Lower leg skin (tissue), 4 donors: ENCODE measurements around the gene NUPR1. TPM values are rescaled to one million over a fixed set of nuclear protein-coding genes. Genes with fewer than 3 reads are reported as not detected.

Experiments
- DNase-seq, 2 donors: peaks; one replicate each; pipeline ENCODE4 v3.0.0-alpha.2; 2019; ENCODE audit warnings: low spot score in 2 of 2
- H3K4me3 ChIP-seq: fragments of 200-600 bp; sonication (generic); 2 replicates; pipeline ENCODE4 v1.5.1; 2017; ENCODE audit warnings: mild to moderate bottlenecking, low read depth; ENCODE audit not compliant: poor library complexity, severe bottlenecking
- POLR2A ChIP-seq, 2 donors: fragments of 450-650 bp; IDR thresholded peaks; one replicate each; pipeline ENCODE4 v1.6.1; 2016 to 2017; ENCODE audit warnings: antibody characterized with exemption in 2 of 2, mild to moderate bottlenecking in 1 of 2, moderate library complexity in 1 of 2
- WGBS, 2 donors: methylation state at CpG; one replicate each; pipeline ENCODE4 v1.1.5; 2018; 5-methylcytosine and 5-hydroxymethylcytosine counted together
- intact Hi-C: fragments of 100-400 bp; cut with DNase I; formaldehyde crosslinking; loops from one replicate; pipeline ENCODE4 v1.15.0; 2023; ENCODE audit warnings: low total_unique reads
- total RNA-seq, 4 donors: library from RNA; depleted of rRNA; stranded (reverse); fragments of >200 nt; gene quantifications; one replicate each; pipeline ENCODE4 v1.1.0, GENCODE V29; 2016
- TF ChIP-seq, protein P1 (sequence below), 3 donors: fragments of 450-650 bp; IDR thresholded peaks; one replicate each; pipeline ENCODE4 v1.5.1; 2016; ENCODE audit warnings: antibody characterized with exemption in 3 of 3, mild to moderate bottlenecking in 3 of 3, moderate library complexity in 2 of 3

The NUPR1 gene
- total RNA-seq = 100 to 1,000 TPM in 2 of 4 donors, 10 to 100 TPM in 2; 52.4 to 275 (median 140) TPM

GRCh38 chr16:28538733-28539596, at the start of gene NUPR1:
TSS of gene NUPR1 (minus strand) at chr16:28538974. CDS start at chr16:28538907, 67 bp downstream.
- intact Hi-C loops = no loop called here
- peak; percentile 98 to 99 for DNase-seq

GRCh38 chr16:28587386-28587785, 48.6 kb upstream of the NUPR1 start:
- 70 to 76% methylated on average over 8 of the region's 8 CpGs for WGBS, 2 donors
- intact Hi-C loops = no loop called here
- no peak overlapping the region for H3K4me3 ChIP-seq
- DNase-seq = no peak
- TF ChIP-seq, protein P1, sequence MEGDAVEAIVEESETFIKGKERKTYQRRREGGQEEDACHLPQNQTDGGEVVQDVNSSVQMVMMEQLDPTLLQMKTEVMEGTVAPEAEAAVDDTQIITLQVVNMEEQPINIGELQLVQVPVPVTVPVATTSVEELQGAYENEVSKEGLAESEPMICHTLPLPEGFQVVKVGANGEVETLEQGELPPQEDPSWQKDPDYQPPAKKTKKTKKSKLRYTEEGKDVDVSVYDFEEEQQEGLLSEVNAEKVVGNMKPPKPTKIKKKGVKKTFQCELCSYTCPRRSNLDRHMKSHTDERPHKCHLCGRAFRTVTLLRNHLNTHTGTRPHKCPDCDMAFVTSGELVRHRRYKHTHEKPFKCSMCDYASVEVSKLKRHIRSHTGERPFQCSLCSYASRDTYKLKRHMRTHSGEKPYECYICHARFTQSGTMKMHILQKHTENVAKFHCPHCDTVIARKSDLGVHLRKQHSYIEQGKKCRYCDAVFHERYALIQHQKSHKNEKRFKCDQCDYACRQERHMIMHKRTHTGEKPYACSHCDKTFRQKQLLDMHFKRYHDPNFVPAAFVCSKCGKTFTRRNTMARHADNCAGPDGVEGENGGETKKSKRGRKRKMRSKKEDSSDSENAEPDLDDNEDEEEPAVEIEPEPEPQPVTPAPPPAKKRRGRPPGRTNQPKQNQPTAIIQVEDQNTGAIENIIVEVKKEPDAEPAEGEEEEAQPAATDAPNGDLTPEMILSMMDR (IDR thresholded peaks at IDR 0.05) = no peak
- no peak for TF ChIP-seq POLR2A (IDR thresholded peaks at IDR 0.05)

More at GRCh38 chr16:28538733-28539596, at the start of gene NUPR1:
- peak within 1 kb of the TSS; percentile 41 for H3K4me3 ChIP-seq
- TF ChIP-seq POLR2A (IDR thresholded peaks at IDR 0.05) = peak in 1 of 2 donors; percentile 34
- TF ChIP-seq, protein P1 (IDR thresholded peaks at IDR 0.05) = no peak
- WGBS, 2 donors = 19 to 23% methylated on average over 22 of the region's 22 CpGs

DNA sequence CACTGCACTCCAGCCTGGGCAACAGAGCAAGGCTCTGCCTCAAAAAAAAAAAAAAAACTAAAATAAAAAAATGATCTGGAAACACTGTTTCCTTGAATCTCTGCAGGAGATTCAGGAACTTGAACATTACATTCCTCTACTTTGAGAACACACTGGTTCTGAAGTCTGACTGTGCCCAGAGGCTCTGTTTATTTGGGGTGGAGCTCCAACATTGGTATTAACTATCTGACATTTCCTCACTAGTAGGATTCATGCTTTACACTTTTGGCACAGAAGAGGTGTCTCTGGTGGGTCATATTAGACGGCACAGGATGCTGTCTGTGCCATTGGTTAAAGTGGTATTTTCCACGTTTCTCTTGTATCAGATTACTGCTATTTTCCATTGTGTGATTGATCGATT, 47.7 kb upstream of the NUPR1 start:
- 82 to 89% methylated on average over 3 of the region's 3 CpGs for WGBS, 2 donors
- H3K4me3 ChIP-seq = no peak overlapping the region
- DNase-seq = no peak
- TF ChIP-seq POLR2A (IDR thresholded peaks at IDR 0.05) = no peak
- TF ChIP-seq, protein P1 (IDR thresholded peaks at IDR 0.05) = no peak
- intact Hi-C loops = no loop called here

GRCh38 chr16:28585674-28586073, 46.9 kb upstream of the NUPR1 start:
- intact Hi-C loops = no loop called here
- H3K4me3 ChIP-seq = no peak overlapping the region
- DNase-seq = no peak
- TF ChIP-seq POLR2A (IDR thresholded peaks at IDR 0.05) = no peak
- TF ChIP-seq, protein P1 (IDR thresholded peaks at IDR 0.05) = no peak
- 92% methylated on average over 11 of the region's 11 CpGs for WGBS, 2 donors

DNA sequence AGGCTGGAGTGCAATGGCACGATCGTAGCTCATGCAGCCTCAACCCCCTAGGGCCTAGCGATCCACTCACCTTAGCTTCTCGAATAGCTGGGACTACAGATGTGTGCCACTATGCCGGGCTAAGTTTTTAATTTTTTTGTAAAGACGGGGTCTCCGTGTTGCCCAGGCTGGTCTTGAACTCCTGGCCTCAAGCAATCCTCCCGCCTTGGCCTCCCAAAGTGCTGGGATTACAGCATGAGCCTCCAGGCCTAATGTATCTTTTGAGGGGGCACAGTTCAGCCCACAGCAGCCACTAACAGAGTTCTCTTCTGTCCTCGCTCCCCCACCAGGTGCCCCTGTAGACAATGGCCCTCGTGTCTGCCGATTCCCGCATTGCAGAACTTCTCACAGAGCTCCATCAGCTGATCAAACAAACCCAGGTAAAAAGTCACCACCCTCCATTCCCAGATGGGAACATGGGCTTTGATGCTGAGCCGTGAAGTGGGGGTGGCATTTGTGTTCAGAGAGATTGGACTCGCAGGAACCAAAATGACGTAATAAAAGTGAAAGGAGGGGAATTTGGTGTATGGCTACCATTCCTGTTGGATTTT, 42.0 kb upstream of the NUPR1 start:
- intact Hi-C loops = no loop called here
- no peak for DNase-seq
- TF ChIP-seq, protein P1 (IDR thresholded peaks at IDR 0.05) = no peak
- no peak for TF ChIP-seq POLR2A (IDR thresholded peaks at IDR 0.05)
- no peak overlapping the region for H3K4me3 ChIP-seq
- 95 to 97% methylated on average over 15 of the region's 15 CpGs for WGBS, 2 donors
